ENCODE measurements around the gene PARN.

Gene PARN

GRCh38 chr16:14456793-14457481, 173.1 kb downstream of the PARN start:
- POLR2A ChIA-PET: no interaction called here
- no peak for DNase-seq (ENCODE audit: extremely low spot score)
- TF ChIP-seq HDGF (IDR thresholded peaks at IDR 0.05; ENCODE audit: borderline replicate concordance) (no peak), TARDBP (IDR thresholded peaks at IDR 0.05) (no peak), ELF4 (IDR thresholded peaks at IDR 0.05) (no peak), BHLHE40 (IDR thresholded peaks at IDR 0.05; ENCODE audit: borderline replicate concordance) (no peak), SP1 (IDR thresholded peaks at IDR 0.05) (no peak), ZNF384 (IDR thresholded peaks at IDR 0.05) (no peak), CTBP1 (IDR thresholded peaks at IDR 0.05; ENCODE audit: borderline replicate concordance) (no peak), FOXM1 (IDR thresholded peaks at IDR 0.05; ENCODE audit: borderline replicate concordance) (no peak), SUZ12 (IDR thresholded peaks at IDR 0.05) (no peak), ARNT (IDR thresholded peaks at IDR 0.05) (no peak), LEF1 (IDR thresholded peaks at IDR 0.05; ENCODE audit: borderline replicate concordance) (no peak), FOXA1 (IDR thresholded peaks at IDR 0.05) (no peak), FOXK2 (IDR thresholded peaks at IDR 0.05) (no peak), NFRKB (IDR thresholded peaks at IDR 0.05) (no peak), L3MBTL2 (conservative IDR thresholded peaks at IDR 0.05) (no peak)
- TF ChIP-seq, protein P1, sequence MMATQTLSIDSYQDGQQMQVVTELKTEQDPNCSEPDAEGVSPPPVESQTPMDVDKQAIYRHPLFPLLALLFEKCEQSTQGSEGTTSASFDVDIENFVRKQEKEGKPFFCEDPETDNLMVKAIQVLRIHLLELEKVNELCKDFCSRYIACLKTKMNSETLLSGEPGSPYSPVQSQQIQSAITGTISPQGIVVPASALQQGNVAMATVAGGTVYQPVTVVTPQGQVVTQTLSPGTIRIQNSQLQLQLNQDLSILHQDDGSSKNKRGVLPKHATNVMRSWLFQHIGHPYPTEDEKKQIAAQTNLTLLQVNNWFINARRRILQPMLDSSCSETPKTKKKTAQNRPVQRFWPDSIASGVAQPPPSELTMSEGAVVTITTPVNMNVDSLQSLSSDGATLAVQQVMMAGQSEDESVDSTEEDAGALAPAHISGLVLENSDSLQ (IDR thresholded peaks at IDR 0.05): no peak
- CTCF ChIA-PET: interaction anchor here (0.6 kb wide), 1 partner anchor 356 kb away, joined by 3 read pairs; no protein-coding TSS in a partner anchor

DNA sequence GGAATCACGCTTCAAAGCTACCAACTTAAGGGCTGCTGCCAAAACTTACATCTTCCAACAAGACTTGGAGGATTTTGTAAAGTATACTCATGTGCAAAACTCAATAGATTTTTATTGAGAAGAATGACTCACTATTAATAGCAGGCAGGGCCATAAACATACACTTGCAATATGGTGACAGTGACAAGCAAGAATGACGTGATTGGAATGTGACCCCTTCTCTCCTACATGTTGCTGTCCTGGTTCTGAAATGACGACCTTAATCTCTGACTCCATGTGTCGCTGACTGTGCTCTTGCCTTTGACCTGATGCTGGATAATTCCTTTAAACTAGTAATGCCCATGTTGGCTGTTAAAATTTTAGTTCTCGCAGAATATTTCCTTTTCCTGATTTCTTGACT, 174.5 kb downstream of the PARN start:
- ChIA-PET POLR2A (no interaction called here), CTCF (no interaction called here)
- TF ChIP-seq SUZ12 (IDR thresholded peaks at IDR 0.05) (no peak), TARDBP (IDR thresholded peaks at IDR 0.05) (no peak), FOXK2 (IDR thresholded peaks at IDR 0.05) (no peak)
- TF ChIP-seq, protein P1 (IDR thresholded peaks at IDR 0.05): peak; percentile 39; the same call in 1 of the 2 replicates

GRCh38 chr16:14454391-14454790, 175.7 kb downstream of the PARN start:
- TF ChIP-seq NFRKB (IDR thresholded peaks at IDR 0.05): no peak
- TF ChIP-seq SP1 (IDR thresholded peaks at IDR 0.05): no peak
- TF ChIP-seq CTBP1 (IDR thresholded peaks at IDR 0.05; ENCODE audit: borderline replicate concordance): no peak
- no peak for TF ChIP-seq HDGF (IDR thresholded peaks at IDR 0.05; ENCODE audit: borderline replicate concordance)
- no peak for TF ChIP-seq BHLHE40 (IDR thresholded peaks at IDR 0.05; ENCODE audit: borderline replicate concordance)
- no peak for TF ChIP-seq LEF1 (IDR thresholded peaks at IDR 0.05; ENCODE audit: borderline replicate concordance)
- TF ChIP-seq FOXA1 (IDR thresholded peaks at IDR 0.05): no peak
- TF ChIP-seq ZNF384 (IDR thresholded peaks at IDR 0.05): no peak
- ChIA-PET CTCF (no interaction called here), POLR2A (no interaction called here)
- no peak for DNase-seq (ENCODE audit: extremely low spot score)

More for the DNA sequence above, 174.5 kb downstream of the PARN start:
- peak; percentile 16 for DNase-seq (ENCODE audit: extremely low spot score)

DNA sequence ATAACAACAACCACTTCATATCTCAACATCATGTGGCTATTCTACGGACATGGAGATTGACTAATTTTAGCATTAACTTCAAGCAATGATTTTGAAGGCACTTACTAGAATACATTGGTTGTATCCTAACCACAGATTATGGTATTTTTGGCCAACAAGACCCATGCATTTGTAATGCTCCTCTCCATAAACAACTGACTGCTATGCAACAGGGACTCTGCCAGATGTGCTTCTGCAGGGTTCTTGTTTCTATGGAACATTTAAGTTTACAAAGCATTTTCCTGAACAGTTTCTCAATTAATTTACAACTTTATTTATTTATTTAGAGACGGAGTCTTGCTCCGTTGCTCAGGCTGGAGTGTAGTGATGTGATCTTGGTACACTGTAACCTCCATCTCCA, 178.0 kb downstream of the PARN start:
- ChIA-PET CTCF (interaction anchor here (0.6 kb wide), 1 partner anchor 13 kb away, joined by 3 read pairs; no protein-coding TSS in a partner anchor), POLR2A (no interaction called here)
- DNase-seq (ENCODE audit: extremely low spot score): no peak
- no peak for TF ChIP-seq SP1 (IDR thresholded peaks at IDR 0.05)
- no peak for TF ChIP-seq LEF1 (IDR thresholded peaks at IDR 0.05; ENCODE audit: borderline replicate concordance)
- TF ChIP-seq, protein P1 (IDR thresholded peaks at IDR 0.05): no peak
- no peak for TF ChIP-seq L3MBTL2 (conservative IDR thresholded peaks at IDR 0.05)
- no peak for TF ChIP-seq ZNF384 (IDR thresholded peaks at IDR 0.05)
- no peak for TF ChIP-seq HDGF (IDR thresholded peaks at IDR 0.05; ENCODE audit: borderline replicate concordance)
- TF ChIP-seq ELF4 (IDR thresholded peaks at IDR 0.05): no peak
- no peak for TF ChIP-seq TARDBP (IDR thresholded peaks at IDR 0.05)
- TF ChIP-seq FOXK2 (IDR thresholded peaks at IDR 0.05): no peak
- no peak for TF ChIP-seq NFRKB (IDR thresholded peaks at IDR 0.05)
- no peak for TF ChIP-seq FOXM1 (IDR thresholded peaks at IDR 0.05; ENCODE audit: borderline replicate concordance)
- TF ChIP-seq CTBP1 (IDR thresholded peaks at IDR 0.05; ENCODE audit: borderline replicate concordance): no peak

GRCh38 chr16:14450846-14451245, 179.2 kb downstream of the PARN start:
- TF ChIP-seq LEF1 (IDR thresholded peaks at IDR 0.05; ENCODE audit: borderline replicate concordance) (no peak), TARDBP (IDR thresholded peaks at IDR 0.05) (no peak), CTBP1 (IDR thresholded peaks at IDR 0.05; ENCODE audit: borderline replicate concordance) (no peak), ARNT (IDR thresholded peaks at IDR 0.05) (no peak), NFRKB (IDR thresholded peaks at IDR 0.05) (no peak)
- DNase-seq (ENCODE audit: extremely low spot score): no peak
- CTCF ChIA-PET: no interaction called here
- POLR2A ChIA-PET: no interaction called here

DNA sequence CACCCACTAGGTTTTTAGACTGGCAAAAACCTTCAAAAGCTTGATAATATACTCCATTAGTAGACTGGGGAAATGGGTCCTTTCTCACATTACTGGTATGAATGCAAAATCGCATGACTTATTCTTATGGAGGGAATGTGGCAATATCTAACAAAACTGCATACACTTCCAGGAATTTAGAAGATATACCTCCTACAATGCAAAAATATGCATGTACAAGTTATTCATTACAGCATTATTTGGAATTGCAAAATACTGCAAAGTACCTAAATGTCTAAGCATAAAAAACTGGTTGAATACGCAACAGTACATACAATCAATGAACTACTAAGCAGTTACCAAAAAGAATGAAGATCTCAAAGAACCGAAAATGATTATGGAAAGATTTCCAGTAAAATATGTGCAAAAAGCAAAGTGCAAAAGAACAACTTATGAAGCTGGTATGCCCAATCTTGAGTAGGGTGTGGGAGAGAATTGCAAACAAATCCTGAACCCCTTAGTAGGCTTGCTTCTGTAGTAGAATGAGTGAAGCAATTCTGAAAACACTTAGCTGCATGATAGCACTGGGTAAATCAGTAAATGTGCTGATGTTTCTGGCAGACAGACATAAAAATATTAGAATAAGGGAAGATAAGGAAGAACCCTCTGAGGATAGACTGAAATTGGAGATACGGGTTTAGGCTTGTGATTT, 180.1 kb downstream of the PARN start:
- ChIA-PET POLR2A (no interaction called here), CTCF (no interaction called here)
- TF ChIP-seq, protein P1 (IDR thresholded peaks at IDR 0.05): no peak
- no peak for TF ChIP-seq FOXA1 (IDR thresholded peaks at IDR 0.05)
- TF ChIP-seq NFRKB (IDR thresholded peaks at IDR 0.05): no peak
- no peak for TF ChIP-seq ELF4 (IDR thresholded peaks at IDR 0.05)
- TF ChIP-seq FOXK2 (IDR thresholded peaks at IDR 0.05): no peak
- no peak for TF ChIP-seq BHLHE40 (IDR thresholded peaks at IDR 0.05; ENCODE audit: borderline replicate concordance)
- TF ChIP-seq LEF1 (IDR thresholded peaks at IDR 0.05; ENCODE audit: borderline replicate concordance): no peak
- no peak for TF ChIP-seq CTBP1 (IDR thresholded peaks at IDR 0.05; ENCODE audit: borderline replicate concordance)
- TF ChIP-seq ZNF384 (IDR thresholded peaks at IDR 0.05): no peak
- TF ChIP-seq TARDBP (IDR thresholded peaks at IDR 0.05): no peak
- no peak for TF ChIP-seq SUZ12 (IDR thresholded peaks at IDR 0.05)
- no peak for TF ChIP-seq SP1 (IDR thresholded peaks at IDR 0.05)
- no peak for TF ChIP-seq L3MBTL2 (conservative IDR thresholded peaks at IDR 0.05)
- TF ChIP-seq FOXM1 (IDR thresholded peaks at IDR 0.05; ENCODE audit: borderline replicate concordance): no peak
- no peak for TF ChIP-seq HDGF (IDR thresholded peaks at IDR 0.05; ENCODE audit: borderline replicate concordance)
- TF ChIP-seq ARNT (IDR thresholded peaks at IDR 0.05): no peak
- DNase-seq (ENCODE audit: extremely low spot score): no peak

Measured in HEK293T (cell line).